GM18502 (cell line): ENCODE data around the gene EXOSC6.
A peak's percentile ranks its signal among the peaks of the same experiment; 100 is the strongest.
"Not testable (repeated sequence)": the region's sequence is repeated elsewhere in the genome, so short reads cannot be mapped to it uniquely, and the experiment has no call there.

Experiments
- ATAC-seq: cut with Tn5 transposase; IDR thresholded peaks from one replicate; pipeline ENCODE4 v1.9.1; 2021; ENCODE audit warnings: mild to moderate bottlenecking; ENCODE audit not compliant: unreplicated experiment, poor library complexity

The EXOSC6 gene

DNA sequence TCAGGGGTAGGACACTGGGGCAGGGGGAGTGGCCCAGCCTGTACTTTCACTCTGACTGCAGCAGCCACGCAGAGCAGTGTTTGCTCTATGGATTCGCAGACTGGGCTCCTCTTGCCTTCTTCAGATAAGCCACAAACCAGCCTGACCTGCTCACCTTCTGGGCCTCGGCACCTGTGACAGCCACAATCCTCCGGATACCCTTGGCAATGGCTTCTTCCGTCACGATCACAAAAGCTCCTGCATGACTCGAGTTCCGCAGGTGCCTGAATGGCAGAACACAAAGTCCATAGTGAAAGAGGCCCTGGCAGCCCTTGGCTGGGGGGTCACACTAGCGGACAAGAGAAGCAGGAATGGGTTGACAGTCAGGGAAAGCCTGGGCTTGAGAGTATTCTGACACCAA lies 3.8 kb upstream of the EXOSC6 start:
- ATAC-seq: no peak

DNA sequence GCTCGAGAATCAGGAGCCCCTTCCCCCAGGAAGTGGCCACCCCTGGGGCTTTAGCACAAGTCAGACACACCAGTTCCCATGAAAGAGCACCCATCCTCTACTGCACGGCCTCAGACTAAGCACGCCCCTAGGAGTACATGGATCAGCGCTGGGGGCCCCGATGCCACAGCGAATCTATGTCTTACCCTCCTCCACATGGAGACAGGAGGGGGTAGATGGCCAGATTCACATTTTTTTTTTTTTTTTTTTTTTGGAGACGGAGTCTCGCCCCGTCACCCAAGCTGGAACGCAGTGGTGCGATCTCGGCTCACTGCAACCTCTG lies 3.2 kb upstream of the EXOSC6 start:
- no peak for ATAC-seq

DNA sequence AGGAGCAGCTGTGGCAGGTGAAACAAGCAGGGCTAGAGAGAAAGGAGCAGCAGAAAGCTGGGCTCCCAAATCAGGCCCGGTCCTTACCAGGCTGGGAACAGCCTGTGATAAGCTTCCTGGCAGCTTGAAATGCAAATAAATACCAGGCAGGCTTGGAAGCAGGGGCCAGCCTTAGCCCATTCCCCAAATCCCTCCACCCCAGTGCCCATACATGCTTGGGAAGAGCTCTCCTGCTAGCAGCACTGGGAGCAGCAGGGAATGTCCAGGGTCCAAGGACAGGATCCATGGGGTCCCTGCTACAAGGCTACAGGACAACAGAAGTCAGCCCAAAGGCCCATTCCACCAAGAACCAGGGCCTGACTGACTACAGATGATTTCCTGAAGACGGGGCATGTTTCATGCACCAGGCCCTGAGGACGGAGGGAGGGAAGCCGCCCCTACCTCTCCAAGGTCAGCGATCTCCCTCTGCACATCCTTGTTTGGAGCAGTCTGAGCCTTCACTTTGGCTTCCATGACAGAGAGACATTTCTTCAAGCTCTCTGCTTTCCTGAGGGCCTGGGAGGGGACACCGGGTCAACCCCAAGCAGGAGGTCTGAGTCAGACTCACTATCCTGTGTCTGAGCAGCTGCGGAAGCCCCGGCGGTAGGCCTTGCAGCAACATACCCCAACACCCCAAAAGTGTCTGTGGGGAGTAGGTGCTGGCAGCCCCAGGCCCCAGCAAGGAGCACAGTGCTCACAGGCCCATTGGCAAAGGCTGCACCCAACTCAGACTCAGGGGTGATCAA lies 2.6 kb upstream of the EXOSC6 start:
- no peak for ATAC-seq

DNA sequence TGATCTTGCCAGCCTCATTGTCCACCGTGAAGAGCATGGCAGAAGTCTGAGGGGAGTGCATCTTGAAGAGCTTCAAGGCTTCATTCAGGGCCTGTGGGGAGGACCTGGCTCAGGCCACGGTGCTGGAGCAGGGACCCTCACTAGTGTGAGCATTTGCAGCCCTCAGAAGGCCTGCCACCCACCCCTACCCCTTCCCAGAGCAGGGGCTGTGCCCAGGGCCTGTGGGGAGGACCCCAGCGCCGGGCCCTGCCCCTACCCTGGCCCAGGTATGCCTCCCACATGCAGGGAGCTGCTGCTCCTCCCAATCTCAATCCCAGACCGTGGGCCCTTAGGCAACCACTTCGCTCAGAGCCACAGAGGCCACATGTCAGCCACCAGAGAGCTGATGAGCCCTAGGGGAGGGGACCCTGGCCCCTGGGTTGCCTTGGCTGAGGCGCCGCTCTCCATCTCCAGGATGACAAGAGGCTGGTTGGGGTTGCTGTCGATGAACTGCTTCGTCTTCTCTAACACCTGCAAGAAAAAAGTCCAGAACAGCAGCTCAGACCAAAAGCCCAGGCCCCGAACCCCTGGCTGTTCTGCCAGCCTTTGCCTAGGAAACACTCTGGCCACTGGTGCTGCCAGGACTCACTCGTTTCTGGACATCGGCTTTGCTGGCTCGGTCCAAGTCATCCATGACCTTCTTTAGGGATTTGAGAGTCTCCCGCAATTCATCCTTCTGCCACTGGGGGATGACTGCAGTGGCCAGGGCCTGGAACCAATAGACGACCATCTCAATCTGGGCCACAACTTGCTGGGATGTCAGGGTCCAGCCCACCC lies 1.8 kb upstream of the EXOSC6 start:
- ATAC-seq: no peak

DNA sequence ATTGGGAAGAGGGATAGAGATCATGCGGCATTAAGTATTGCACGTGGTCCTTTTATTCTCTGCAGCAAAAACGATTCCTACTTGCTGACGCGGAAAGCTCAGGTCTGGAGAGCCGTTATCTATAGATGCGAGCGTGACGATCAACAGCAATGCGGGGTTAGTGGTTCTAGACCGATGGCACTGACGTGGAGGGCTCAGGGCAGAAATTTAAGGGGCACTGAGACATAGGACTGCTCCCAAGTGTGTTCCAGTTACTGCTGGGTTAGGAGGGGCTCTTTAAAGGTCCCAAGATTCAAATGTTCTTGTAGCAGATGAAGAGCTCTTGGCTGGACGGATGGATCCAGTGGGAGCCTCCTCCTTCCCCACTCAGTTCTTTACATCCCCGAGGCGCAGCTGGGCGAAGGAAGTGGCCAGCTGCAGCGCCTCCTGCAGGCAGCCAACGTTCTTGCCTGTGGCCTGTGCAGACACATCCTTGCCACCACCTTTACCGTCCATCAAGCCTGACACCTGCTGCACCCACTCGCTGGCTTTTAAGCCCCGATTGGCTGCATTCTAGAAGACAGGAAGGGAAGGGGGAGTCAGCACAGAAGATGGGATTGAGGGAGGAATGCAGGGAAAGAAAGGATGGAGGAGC lies 732 bp upstream of the EXOSC6 start:
- ATAC-seq: no peak

DNA sequence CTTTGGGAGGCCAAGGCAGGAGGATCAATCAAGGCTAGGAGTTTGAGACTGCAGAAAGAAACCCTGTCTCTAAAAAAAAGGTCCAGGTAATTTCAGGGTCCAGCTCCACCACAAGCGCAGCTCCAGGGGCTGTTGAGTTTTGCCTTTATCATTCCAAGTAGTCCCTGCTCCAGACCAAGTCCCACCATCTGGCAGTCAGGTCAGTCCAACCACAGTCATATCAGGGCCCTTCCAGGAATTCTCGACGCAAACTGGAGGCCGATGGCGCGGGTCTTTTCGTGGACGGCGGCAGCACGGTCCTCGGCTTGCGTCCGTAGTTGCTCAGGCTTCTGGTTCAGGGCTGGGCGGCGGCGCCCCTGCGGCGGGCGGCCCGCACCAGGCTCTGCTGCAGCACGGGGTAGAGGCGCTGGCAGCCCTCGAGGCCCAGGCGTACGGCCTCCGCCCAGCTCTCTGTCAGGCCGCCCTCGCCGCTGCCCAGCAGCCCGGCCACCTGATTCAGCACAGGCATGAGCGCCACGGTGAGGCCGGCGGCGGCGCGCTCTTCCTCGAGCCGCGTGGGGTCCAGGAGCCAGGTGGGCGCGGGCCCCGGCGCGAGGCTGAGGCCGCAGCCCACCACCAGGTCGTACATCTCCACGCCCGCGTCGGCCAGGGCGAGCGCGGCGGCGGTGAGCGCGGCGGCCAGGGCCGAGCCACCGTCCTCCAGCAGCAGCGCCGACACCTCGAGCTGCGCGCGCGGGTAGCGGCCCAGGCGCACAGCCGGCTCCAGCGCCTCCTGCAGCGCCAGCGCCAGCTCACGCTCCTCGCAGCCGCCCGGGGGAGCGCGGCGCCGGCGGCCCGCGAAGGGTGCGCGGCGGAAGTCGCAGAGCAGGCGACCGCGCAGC lies 752 bp downstream of the EXOSC6 start:
- ATAC-seq: peak; percentile 29

DNA sequence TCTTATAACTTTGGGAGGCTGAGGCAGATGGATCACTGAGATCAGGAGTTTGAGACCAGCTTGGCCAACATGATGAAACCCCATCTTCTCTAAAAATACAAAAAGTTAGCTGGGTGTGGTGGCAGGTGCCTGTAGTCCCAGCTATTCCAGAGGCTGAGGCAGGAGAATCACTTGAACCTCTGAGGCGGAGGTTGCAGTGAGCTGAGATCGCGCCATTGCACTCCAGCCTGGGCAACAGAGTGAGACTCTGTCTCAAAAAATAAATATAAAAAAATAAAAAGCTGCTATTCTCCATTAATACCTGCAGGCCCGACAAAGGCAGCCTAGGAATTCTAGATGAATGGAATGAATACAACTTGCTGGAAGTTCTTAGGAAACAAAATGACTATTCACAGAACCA lies 2.0 kb downstream of the EXOSC6 start:
- ATAC-seq: not testable (repeated sequence)

DNA sequence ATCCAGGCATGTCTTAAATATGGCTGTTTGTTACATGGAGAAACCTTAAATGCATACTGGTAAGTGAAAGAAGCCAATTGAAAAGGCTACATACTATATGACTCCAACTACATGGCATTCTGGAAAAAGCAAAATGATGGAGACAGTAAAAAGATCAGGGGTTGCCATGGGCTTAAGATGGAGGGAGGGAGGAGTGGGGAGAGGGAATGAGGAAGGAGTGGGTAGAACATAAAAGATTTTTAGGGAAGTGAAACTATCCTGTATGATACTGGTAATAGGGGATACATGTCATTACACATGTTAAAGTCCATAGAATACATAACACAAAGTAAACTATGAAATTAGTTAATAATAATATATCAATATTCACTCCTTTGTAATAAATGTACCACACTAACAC lies 13.0 kb downstream of the EXOSC6 start:
- ATAC-seq: not testable (repeated sequence)

DNA sequence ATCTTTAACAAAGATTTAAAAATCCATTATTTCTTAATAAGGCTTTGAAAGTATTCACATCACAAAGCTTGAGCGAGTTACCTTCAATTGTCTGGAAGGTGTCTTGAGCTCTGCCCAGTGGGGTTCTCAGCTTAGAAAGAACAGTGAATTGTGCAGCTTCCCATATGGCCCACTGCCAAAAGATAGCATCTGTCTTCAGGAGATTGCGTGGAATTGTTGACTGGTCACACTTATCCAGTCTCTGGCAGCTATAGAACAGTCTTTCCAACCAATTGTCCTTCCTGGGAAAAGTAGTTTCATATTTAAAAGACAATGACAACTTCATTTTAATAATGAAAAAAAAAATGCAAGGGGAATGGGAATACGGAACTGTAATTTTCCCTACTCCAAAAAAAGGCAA lies 19.9 kb downstream of the EXOSC6 start:
- not testable (repeated sequence) for ATAC-seq

DNA sequence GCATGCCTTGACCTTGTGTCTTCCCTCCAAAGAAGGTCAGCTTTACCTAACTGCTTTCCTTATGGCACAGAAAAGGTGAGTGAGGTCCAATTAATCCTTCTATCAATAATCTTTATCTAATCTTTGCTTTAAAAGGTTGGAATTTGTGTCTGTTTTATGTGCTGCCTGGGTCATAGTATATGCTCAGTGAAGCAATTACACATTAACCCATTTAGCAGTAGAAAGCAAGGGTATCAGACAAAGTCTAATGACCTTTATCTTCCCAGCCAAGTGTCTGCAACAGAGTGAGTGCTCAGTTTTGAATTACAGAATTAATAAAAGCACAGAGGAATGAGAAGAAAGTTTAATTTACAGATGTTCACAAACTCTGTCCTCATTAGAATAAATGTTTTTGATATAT lies 25.7 kb downstream of the EXOSC6 start:
- ATAC-seq: not testable (repeated sequence)

DNA sequence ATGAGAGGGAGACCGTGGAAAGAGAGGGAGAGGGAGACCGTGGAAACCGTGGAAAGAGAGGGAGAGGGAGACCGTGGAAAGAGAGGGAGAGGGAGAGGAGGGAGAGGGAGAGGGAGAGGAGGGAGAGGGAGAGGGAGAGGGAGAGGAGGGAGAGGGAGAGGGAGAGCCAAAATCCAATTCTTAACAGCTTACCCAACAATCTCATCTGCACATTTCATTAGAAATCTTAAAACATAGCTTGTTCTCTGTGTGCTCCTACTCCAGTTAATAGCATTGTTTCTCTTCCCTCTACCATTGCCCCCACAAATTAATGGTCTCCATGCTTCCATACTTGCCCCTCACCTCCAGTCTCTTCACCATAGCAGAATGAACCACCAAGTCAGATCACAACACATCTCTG lies 26.3 kb downstream of the EXOSC6 start:
- ATAC-seq: not testable (repeated sequence)

DNA sequence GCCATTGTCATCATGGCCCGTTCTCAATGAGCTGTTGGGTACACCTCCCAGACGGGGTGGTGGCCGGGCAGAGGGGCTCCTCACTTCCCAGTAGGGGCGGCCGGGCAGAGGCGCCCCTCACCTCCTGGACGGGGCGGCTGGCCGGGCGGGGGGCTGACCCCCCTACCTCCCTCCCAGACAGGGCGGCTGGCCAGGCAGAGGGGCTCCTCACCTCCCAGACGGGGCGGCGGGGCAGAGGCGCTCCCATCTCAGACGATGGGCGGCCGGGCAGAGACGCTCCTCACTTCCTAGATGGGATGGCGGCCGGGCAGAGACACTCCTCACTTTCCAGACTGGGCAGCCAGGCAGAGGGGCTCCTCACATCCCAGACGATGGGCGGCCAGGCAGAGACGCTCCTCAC lies 27.1 kb downstream of the EXOSC6 start:
- not testable (repeated sequence) for ATAC-seq

DNA sequence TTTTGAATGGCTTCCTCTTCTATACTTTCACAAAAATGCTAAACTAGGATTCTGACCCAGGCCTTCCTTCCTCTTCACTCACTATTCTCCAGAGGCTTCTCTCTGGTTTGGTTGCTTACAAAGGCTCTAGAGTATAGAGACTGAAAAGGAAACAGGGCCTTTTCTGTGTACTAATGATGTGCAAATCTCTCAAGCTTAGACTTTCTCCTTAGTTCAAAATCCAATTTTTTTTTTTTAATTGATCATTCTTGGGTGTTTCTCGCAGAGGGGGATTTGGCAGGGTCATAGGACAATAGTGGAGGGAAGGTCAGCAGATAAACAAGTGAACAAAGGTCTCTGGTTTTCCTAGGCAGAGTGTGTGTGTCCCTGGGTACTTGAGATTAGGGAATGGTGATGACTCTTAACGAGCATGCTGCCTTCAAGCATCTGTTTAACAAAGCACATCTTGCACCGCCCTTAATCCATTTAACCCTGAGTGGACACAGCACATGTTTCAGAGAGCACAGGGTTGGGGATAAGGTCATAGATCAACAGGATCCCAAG lies 27.7 kb downstream of the EXOSC6 start:
- not testable (repeated sequence) for ATAC-seq

DNA sequence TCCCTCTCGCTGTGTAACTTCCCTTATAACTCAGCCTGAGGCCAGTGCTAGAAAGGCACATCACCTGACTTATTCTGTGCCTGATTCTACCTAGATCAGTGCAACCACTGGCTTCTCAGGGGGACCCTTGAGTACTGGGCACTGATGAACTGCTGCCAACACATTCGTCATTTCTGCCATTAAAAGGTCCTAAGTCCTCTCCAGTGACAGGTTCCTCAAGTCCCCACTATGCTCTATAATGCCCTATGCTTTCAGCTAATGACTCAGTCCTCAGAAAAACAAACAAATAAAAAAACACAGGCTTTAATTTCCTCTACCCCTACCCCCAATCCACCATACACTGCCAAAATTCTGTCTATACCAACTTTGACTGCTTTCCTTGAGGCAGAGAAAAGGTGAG lies 28.5 kb downstream of the EXOSC6 start:
- ATAC-seq: not testable (repeated sequence)

DNA sequence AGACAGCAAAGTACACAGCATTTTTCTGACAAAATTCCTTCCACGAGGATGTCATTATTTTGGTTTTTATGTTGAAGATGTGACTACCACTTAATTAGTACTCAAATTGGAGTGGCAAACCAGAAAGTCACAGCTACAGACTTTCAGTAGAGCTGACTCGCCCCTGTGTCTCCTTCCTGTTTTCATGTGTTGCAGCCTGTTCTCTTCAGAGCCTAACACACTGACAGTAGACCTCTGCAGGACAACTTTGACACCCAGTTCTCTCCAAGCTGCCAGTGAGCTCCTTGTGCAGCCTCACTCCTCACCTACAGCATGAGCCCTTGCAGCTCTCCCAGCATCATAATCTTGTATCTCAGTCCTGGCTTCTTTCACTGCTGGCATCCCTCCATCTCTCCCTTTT lies 29.2 kb downstream of the EXOSC6 start:
- ATAC-seq: not testable (repeated sequence)

DNA sequence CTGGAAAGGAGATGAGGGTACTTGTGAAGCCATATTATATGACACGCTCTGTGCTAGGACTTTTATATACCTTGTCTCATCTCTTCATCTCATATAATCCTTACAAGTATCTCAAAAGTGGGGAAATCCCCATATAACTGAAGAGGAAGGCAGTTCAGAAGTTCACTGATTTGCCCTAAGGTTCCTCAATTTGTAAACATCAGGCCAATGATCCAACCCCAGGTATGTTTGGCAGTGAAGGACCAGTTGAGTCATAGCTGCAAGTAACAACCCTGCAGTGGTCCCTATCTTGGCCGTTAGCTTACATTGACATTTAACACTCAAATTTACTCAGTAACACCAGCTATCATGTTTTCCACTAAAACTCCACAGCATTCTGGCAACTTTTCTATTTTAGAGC lies 33.2 kb downstream of the EXOSC6 start:
- ATAC-seq: not testable (repeated sequence)

DNA sequence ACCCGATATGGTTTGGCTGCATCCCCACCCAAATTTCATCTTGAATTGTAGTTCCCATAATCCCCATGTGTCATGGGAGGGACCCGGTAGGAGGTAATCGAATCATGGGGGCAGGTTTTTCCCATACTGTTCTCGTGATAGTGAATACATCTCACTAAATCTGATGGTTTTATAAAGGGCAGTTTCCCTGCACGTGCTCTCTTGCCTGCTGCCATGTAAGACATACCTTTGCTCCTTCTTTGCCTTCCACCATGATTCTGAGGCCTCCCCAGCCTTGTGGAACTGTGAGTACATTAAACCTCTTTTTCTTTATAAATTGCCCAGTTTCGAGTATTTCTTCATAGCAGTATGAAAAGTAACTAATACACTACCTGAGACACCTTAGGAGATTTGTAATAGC lies 45.4 kb downstream of the EXOSC6 start:
- not testable (repeated sequence) for ATAC-seq

DNA sequence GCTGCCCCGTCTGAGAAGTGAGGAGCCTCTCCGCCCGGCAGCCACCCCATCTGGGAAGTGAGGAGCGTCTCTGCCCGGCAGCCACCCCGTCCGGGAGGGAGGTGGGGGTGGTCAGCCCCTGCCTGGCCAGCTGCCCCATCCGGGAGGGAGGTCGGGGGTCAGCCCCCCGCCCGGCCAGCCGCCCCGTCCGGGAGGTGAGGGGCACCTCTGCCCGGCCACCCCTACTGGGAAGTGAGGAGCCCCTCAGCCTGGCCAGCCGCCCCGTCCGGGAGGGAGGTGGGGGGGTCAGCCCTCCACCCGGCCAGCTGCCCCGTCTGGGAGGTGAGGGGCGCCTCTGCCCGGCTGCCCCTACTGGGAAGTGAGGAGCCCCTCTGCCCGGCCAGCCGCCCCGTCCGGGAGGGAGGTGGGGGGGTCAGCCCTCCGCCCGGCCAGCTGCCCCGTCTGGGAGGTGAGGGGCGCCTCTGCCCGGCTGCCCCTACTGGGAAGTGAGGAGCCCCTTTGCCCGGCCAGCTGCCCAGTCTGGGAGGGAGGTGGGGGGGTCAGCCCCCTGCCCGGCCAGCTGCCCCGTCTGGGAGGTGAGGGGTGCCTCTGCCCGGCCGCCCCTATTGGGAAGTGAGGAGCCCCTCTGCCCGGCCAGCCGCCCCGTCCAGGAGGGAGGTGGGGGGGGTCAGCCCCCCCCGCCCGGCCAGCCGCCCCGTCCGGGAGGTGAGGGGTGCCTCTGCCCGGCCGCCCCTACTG lies 46.9 kb downstream of the EXOSC6 start:
- ATAC-seq: not testable (repeated sequence)

DNA sequence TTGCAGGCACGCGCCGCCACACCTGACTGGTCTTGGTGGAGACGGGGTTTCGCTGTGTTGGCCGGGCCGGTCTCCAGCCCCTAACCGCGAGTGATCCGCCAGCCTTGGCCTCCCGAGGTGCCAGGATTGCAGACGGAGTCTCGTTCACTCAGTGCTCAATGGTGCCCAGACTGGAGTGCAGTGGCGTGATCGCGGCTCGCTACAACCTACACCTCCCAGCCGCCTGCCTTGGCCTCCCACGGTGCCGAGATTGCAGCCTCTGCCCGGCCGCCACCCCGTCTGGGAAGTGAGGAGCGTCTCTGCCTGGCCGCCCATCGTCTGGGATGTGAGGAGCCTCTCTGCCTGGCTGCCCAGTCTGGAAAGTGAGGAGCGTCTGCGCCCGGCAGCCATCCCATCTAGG lies 47.7 kb downstream of the EXOSC6 start:
- not testable (repeated sequence) for ATAC-seq
